RPMI8226 (cell line): ENCODE results near the gene SULT1A2.
"Not testable (repeated sequence)": the region's sequence is repeated elsewhere in the genome, so short reads cannot be mapped to it uniquely, and the experiment has no call there.

ENCODE experiments used
- DNase-seq: peaks from one replicate; pipeline ENCODE4 v3.0.0-alpha.2; 2015

The SULT1A2 gene

GRCh38 chr16:28596840-28597691 is at the start of gene SULT1A2:
TSS of gene SULT1A2 (minus strand) at chr16:28597050. CDS start at chr16:28595930, 1,120 bp downstream.
- no peak for DNase-seq

- DNase-seq, result not testable (repeated sequence)
Observed at GRCh38 chr16:28639959-28640358, 43.1 kb upstream of the SULT1A2 start.

GRCh38 chr16:28638359-28638758 is 41.5 kb upstream of the SULT1A2 start:
- DNase-seq, result not testable (repeated sequence)

- not testable (repeated sequence) for DNase-seq
Observed at GRCh38 chr16:28637765-28638164, 40.9 kb upstream of the SULT1A2 start, which contains the start of gene NPIPB8. TSS of gene NPIPB8 (plus strand) at chr16:28638065. CDS start at chr16:28638361, 296 bp downstream.

- not testable (repeated sequence) for DNase-seq
Observed at GRCh38 chr16:28636093-28636823, 39.4 kb upstream of the SULT1A2 start.

GRCh38 chr16:28630905-28631304 is 34.1 kb upstream of the SULT1A2 start:
- DNase-seq, result not testable (repeated sequence)

- DNase-seq, result peak; percentile 85
Observed at GRCh38 chr16:28623172-28623711, 26.4 kb upstream of the SULT1A2 start.

- DNase-seq, result not testable (repeated sequence)
Observed at GRCh38 chr16:28622532-28623171, 25.8 kb upstream of the SULT1A2 start.

GRCh38 chr16:28621481-28622155 is 24.8 kb upstream of the SULT1A2 start:
- no peak for DNase-seq

GRCh38 chr16:28620316-28620715 is 23.5 kb upstream of the SULT1A2 start:
- DNase-seq, result not testable (repeated sequence)

- no peak for DNase-seq
Observed at GRCh38 chr16:28617874-28618273, 21.0 kb upstream of the SULT1A2 start.

GRCh38 chr16:28616636-28617035 is 19.8 kb upstream of the SULT1A2 start:
- no peak for DNase-seq

GRCh38 chr16:28616224-28616577 is 19.4 kb upstream of the SULT1A2 start:
- DNase-seq, result not testable (repeated sequence)

- peak; percentile 50 for DNase-seq
Observed at GRCh38 chr16:28615486-28616223, 18.8 kb upstream of the SULT1A2 start.

GRCh38 chr16:28614561-28614960 is 17.7 kb upstream of the SULT1A2 start:
- DNase-seq, result not testable (repeated sequence)

- not testable (repeated sequence) for DNase-seq
Observed at GRCh38 chr16:28613912-28614311, 17.1 kb upstream of the SULT1A2 start.

GRCh38 chr16:28612359-28613280 is 15.8 kb upstream of the SULT1A2 start:
- not testable (repeated sequence) for DNase-seq

GRCh38 chr16:28610595-28611191 is 13.8 kb upstream of the SULT1A2 start:
- DNase-seq, result no peak

- peak; percentile 78 for DNase-seq
Observed at GRCh38 chr16:28609631-28610594, 13.1 kb upstream of the SULT1A2 start, which contains the start of gene SULT1A1. TSS of gene SULT1A1 (minus strand) at chr16:28610044. CDS start at chr16:28608855, 1,189 bp downstream.
